GM21737 (cell line): ENCODE results near the gene PIGV.

Experiments
- ATAC-seq: cut with Tn5 transposase; IDR thresholded peaks from one replicate; pipeline ENCODE4 v1.9.1; 2021; ENCODE audit warnings: mild to moderate bottlenecking, moderate library complexity; ENCODE audit not compliant: unreplicated experiment

PIGV gene

GRCh38 chr1:26772687-26773086 lies 15.1 kb upstream of the PIGV start:
- ATAC-seq, result no peak

DNA sequence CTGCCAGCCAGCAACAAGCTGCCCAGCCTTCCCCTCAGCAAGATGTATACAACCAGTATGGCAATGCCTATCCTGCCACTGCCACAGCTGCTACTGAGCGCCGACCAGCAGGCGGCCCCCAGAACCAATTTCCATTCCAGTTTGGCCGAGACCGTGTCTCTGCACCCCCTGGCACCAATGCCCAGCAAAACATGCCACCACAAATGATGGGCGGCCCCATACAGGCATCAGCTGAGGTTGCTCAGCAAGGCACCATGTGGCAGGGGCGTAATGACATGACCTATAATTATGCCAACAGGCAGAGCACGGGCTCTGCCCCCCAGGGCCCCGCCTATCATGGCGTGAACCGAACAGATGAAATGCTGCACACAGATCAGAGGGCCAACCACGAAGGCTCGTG lies 13.3 kb upstream of the PIGV start:
- ATAC-seq, result no peak

DNA sequence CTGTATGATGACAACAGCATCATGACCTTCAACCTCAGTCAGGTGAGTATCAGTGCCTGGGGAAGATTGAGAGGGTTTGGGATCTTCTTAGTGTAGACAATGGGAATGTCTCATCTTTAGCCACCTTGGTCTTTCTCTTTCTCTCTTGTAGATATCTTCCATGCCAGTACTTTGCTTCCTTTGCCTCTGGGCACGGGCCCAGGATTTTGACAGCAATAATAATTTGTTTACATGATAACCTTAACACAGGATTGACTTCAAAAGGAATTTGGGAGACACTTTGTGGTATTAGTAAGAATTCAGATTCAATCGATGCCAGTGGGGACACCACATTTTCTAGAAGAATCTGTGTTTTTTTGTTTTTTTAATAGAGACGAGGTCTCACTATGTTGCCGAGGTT lies 12.1 kb upstream of the PIGV start:
- no peak for ATAC-seq

- no peak for ATAC-seq
Measured at GRCh38 chr1:26779098-26779668, 8.6 kb upstream of the PIGV start.

GRCh38 chr1:26780344-26780957 lies 7.3 kb upstream of the PIGV start:
- ATAC-seq, result no peak

DNA sequence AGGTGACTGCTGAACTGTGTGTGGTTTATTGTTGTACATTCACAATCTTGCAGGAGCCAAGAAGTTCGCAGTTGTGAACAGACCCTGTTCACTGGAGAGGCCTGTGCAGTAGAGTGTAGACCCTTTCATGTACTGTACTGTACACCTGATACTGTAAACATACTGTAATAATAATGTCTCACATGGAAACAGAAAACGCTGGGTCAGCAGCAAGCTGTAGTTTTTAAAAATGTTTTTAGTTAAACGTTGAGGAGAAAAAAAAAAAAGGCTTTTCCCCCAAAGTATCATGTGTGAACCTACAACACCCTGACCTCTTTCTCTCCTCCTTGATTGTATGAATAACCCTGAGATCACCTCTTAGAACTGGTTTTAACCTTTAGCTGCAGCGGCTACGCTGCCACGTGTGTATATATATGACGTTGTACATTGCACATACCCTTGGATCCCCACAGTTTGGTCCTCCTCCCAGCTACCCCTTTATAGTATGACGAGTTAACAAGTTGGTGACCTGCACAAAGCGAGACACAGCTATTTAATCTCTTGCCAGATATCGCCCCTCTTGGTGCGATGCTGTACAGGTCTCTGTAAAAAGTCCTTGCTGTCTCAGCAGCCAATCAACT lies 6.4 kb upstream of the PIGV start:
- ATAC-seq, result no peak

DNA sequence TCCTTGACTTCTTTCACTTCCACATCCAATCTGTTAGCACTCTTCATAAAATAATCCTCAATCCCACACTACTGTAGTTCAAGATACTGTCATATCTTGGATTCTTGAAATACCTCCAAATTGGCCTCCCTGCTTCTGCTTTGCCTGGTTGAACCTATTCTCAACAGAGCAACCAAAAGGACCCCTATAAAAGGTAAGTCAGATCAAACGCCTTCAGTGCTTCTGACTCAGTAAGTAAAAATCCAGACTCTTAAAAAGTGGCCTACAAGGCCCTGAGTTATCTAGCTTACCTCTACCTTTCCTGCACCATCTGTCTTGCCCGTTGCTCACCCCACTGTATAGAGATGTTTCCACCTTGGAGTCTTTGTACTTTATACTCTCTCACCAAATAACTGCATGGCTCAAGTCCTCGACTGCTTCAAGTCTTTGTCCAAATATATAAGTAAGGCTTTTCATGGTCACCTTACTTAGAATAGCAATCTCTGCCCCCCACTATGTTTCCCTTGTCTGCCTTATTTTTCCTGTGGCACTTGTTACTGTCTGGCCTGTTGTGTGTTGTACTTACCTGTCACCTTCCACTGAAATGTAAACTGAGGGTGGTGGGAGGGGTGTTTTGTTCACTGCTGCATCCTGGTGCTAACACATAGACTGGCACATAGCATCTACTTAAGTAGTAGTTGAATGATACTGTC lies 5.1 kb upstream of the PIGV start:
- ATAC-seq, result no peak

GRCh38 chr1:26783646-26784022 lies 4.1 kb upstream of the PIGV start:
- no peak for ATAC-seq

DNA sequence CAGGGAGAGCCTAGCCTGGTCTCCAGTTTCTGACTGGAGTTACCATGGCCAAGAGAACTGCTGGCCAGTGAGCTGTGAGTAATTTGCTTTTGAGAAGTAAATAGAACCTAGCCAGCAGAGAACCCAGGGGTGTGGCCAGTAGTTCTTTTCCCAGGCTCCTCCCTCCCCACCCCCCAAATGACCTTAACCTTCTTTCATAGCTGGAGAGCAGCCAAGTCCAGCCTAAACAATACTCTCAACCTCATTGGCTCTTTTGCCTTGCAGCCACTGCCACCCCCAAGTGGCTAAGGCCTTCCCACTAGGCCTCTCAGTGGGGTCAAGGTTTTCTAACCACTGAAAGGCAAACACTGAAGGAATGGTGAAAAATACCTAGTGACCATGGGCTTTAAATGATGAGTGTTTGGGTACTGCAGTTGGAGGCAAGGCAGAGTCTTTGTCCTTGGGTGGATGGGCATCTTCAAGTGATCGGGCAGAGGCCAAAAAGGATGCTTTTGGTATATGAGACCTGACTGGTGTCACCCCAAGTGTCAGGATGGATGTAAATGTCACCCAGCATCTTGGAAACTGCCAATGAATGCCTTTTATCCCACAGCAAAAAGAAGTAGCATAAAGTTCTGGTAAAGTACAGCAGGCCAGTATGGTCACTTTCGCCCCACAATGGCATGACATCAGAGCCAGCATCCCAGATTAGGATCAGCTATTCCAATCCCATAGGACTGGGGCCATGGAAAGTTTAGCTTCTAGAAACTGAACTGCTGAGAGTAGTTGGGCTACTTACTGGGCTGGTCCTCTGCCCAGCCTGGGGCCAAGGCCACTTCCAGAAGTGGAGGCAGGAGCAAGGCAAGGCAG lies 3.5 kb upstream of the PIGV start:
- no peak for ATAC-seq

DNA sequence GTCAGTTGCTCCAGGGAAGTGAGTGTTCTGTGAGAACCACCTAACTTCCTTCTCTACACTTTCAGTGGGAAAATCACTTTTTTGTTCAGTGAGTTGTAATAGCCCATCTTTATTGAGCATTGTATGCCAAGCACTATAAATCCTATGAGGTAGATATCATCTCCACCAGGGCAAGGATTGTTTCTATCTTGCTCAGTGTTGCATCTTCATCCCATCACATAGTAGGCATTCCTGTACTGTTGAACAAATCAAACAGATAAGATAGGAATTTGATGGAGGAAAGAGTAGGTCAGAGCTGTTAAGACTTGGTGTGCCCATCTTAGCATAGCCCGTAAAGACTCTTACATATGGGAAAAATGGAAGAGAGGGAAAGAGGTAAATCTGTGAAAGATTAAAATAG lies 2.9 kb upstream of the PIGV start:
- ATAC-seq, result no peak

DNA sequence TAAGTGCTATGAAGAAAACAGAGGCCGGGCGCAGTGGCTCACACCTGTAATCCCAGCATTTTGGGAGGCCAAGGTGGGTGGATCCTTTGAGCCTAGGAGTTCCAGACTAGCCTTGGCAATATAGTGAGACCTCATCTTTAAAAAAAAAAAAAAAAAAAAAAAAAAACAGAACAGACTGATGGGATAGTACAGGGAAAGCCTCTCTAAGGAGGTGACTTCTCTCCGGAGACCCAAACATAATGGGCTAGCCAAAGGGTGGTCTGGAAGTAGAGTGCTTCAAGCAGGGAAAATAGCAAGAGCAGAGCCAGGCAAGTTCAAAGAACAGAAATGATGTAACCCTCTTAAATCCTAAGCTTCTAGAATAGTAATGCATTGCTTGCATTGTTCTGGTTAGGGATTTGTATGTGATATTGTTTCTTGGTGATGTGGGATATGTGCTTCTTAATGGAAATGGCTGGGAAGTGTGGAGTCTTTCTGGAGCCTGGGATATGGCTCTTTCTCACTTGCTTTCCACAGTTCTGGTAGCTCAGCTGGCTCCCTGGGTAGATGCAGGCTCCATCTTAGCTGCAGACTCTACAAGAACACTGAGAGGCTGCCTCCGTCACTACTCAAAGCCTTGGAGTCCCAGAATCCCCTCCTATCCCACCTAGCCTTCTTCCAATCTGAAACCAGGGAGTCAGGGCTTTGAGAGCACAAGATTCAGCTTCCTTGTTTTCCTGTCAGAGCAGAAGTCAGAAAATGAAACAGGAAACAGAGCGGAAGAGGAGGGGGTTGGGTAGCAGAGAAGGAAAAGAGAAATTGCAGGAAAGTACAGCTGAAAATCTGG lies 1.9 kb upstream of the PIGV start:
- no peak for ATAC-seq

- no peak for ATAC-seq
Measured at GRCh38 chr1:26786437-26787380, 1.0 kb upstream of the PIGV start.

DNA sequence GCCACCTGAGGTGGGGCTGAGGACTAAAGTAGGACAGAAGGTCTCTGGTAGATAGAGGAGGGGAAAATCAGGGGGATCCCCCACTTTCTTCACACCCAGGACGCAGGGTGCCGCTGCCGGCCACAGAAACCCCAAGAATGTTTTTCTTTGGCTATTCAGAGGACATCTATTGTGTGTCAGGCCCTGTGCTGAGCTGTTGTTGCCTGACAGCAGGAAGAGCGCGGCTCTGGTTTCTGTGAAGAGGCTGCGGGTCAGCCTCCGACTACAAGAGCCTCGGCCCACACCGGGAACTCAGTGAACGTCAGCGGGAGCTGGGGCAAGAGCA lies 407 bp upstream of the PIGV start:
- ATAC-seq, result peak; percentile 32

- ATAC-seq, result no peak
Measured at GRCh38 chr1:26788515-26788785, 700 bp downstream of the PIGV start.

- ATAC-seq, result peak; percentile 37
Measured at GRCh38 chr1:26788836-26789611, 1.3 kb downstream of the PIGV start.

DNA sequence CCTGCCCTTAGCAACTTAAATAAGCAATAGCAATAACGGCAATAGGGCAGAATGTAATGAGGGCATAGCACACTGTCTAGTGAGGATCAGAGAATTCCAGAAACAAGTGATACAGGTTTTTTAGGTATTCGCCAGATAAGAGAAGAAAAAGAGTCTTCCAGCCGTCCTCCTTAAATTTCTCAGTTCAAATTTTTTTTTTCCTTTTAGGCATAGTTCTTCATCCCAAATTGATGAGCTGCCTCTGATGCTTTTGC lies 1.8 kb downstream of the PIGV start:
- no peak for ATAC-seq

DNA sequence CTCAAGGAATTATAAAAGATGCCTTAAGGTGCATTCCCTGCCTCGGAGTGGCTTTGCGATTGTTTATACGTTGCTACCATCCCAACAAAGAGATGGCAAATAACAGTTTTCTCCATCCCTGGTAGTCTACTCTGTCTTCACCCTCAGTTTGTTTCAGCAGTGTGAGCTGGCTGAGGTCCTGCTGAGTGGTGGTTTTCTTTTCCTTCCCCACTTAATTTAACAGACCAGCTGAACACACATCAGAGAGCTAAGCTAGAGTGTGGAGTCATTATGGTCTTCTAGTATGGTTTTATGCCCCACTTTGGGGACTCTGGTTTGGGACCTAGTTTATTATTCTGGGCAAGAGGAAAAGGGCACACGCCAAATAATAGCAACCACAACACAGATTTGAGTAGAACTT lies 2.2 kb downstream of the PIGV start:
- ATAC-seq, result no peak

DNA sequence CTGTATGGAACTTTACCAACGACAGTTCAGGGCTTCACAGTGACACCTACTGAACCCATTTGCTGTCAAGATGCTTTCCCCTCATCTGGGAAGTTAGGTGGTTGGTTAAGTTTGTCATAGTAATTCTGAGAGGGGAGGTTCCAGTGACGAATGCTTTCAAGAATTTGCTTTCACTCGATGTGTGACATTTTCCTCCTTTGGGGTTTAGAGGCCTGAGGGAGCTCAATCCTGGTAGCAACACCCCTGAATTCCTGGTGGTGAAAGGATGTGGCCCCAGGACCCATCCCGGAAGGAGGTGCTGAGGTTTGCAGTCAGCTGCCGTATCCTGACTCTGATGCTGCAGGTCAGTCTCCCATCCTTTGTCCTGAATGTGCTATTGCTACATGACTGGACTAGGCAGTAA lies 2.8 kb downstream of the PIGV start:
- ATAC-seq, result no peak

GRCh38 chr1:26791148-26791547 lies 3.4 kb downstream of the PIGV start:
- ATAC-seq, result no peak
